ENCODE data around the gene ADAMTS16. TPM values are rescaled to one million over a fixed set of nuclear protein-coding genes. Genes with fewer than 3 reads are reported as not detected.

The ADAMTS16 gene
- total RNA-seq, 1 donor from 2014 or later, result 0.62 TPM

GRCh38 chr5:5145651-5146529 is 5.8 kb downstream of the ADAMTS16 start:
- no peak for DNase-seq

- DNase-seq, result no peak
Measured at GRCh38 chr5:5146530-5147160, 6.5 kb downstream of the ADAMTS16 start.

GRCh38 chr5:5149154-5149553 is 9.0 kb downstream of the ADAMTS16 start:
- no peak for DNase-seq

GRCh38 chr5:5150667-5151066 is 10.5 kb downstream of the ADAMTS16 start:
- DNase-seq, result no peak

GRCh38 chr5:5154733-5155132 is 14.6 kb downstream of the ADAMTS16 start:
- DNase-seq, result no peak

GRCh38 chr5:5155617-5156016 is 15.5 kb downstream of the ADAMTS16 start:
- DNase-seq, result no peak

- DNase-seq, result no peak
Measured at GRCh38 chr5:5156471-5157082, 16.4 kb downstream of the ADAMTS16 start.

GRCh38 chr5:5158472-5158895 is 18.4 kb downstream of the ADAMTS16 start:
- DNase-seq, result no peak

- no peak for DNase-seq
Measured at GRCh38 chr5:5159282-5160103, 19.4 kb downstream of the ADAMTS16 start.

GRCh38 chr5:5164163-5164562 is 24.0 kb downstream of the ADAMTS16 start:
- no peak for DNase-seq

GRCh38 chr5:5165541-5166002 is 25.4 kb downstream of the ADAMTS16 start:
- DNase-seq, result no peak

- DNase-seq, result no peak
Measured at GRCh38 chr5:5169466-5169865, 29.3 kb downstream of the ADAMTS16 start.

- no peak for DNase-seq
Measured at GRCh38 chr5:5178136-5178535, 38.0 kb downstream of the ADAMTS16 start.

GRCh38 chr5:5178580-5178979 is 38.5 kb downstream of the ADAMTS16 start:
- no peak for DNase-seq

GRCh38 chr5:5179079-5179478 is 38.9 kb downstream of the ADAMTS16 start:
- no peak for DNase-seq

GRCh38 chr5:5179597-5179996 is 39.5 kb downstream of the ADAMTS16 start:
- DNase-seq, result no peak

- DNase-seq, result no peak
Measured at GRCh38 chr5:5181650-5182324, 41.7 kb downstream of the ADAMTS16 start.

- DNase-seq, result no peak
Measured at GRCh38 chr5:5182508-5183188, 42.5 kb downstream of the ADAMTS16 start.

- no peak for DNase-seq
Measured at GRCh38 chr5:5183189-5183699, 43.1 kb downstream of the ADAMTS16 start.

GRCh38 chr5:5183933-5184332 is 43.8 kb downstream of the ADAMTS16 start:
- no peak for DNase-seq

Measured in occipital lobe (tissue), 2 donors.